Upper lobe of left lung (tissue), 6 donors: ENCODE measurements around the gene CNOT4. TPM values are rescaled to one million over a fixed set of nuclear protein-coding genes. Genes with fewer than 3 reads are reported as not detected.

ENCODE experiments used
- ATAC-seq, 2 donors: fragments of 200-7000 bp; cut with Tn5 transposase; one replicate each; pipeline ENCODE4 v1.9.1; 2022; ENCODE audit warnings: mild to moderate bottlenecking in 2 of 2, moderate library complexity in 2 of 2; ENCODE audit not compliant: low FRiP score in 2 of 2
- DNase-seq, 2 donors: peaks; one replicate each; pipeline ENCODE4 v3.0.0-alpha.2; 2019 to 2020
- H3K27ac ChIP-seq, 4 donors: fragments of 200-600 bp; sonication (generic); one replicate each; pipeline ENCODE4 v1.5.1; 2016 to 2019
- H3K27me3 ChIP-seq, 4 donors: fragments of 200-600 bp; sonication (generic); one replicate each; pipeline ENCODE4 v1.5.1; 2017 to 2019
- H3K36me3 ChIP-seq, 4 donors: fragments of 200-600 bp; sonication (generic); one replicate each; pipeline ENCODE4 v1.5.1; 2016 to 2019
- H3K4me1 ChIP-seq, 4 donors: fragments of 200-600 bp; sonication (generic); one replicate each; pipeline ENCODE4 v1.5.1; 2018 to 2019
- H3K4me3 ChIP-seq, 4 donors: fragments of 200-600 bp; sonication (generic); one replicate each; pipeline ENCODE4 v1.5.1; 2017 to 2019; ENCODE audit warnings: mild to moderate bottlenecking in 2 of 4, moderate library complexity in 1 of 4
- H3K9me3 ChIP-seq, 4 donors: fragments of 200-600 bp; sonication (generic); one replicate each; pipeline ENCODE4 v1.5.1; 2018 to 2019
- CTCF ChIP-seq, 6 experiments: fragments of 450-650 bp in 4 of 6; fragments of 200-600 bp in 2 of 6; sonication (generic) in 2 of 6; IDR thresholded peaks; one replicate each; pipeline ENCODE4 v1.5.1; 2016 to 2019; ENCODE audit warnings: antibody characterized with exemption in 6 of 6
- EP300 ChIP-seq, 4 donors: sonication (generic); formaldehyde crosslinking; IDR thresholded peaks; one replicate each; pipeline ENCODE4 v1.5.1; 2017; ENCODE audit warnings: antibody characterized with exemption in 4 of 4, control low read depth in 2 of 4
- POLR2A ChIP-seq, 4 donors: fragments of 450-650 bp; IDR thresholded peaks; one replicate each; pipeline ENCODE4 v1.5.1; 2016 to 2017; ENCODE audit warnings: antibody characterized with exemption in 4 of 4, mild to moderate bottlenecking in 2 of 4
- POLR2AphosphoS5 ChIP-seq, 2 donors: sonication (generic); formaldehyde crosslinking; IDR thresholded peaks; one replicate each; pipeline ENCODE4 v1.5.1; 2017; ENCODE audit warnings: antibody characterized with exemption in 2 of 2
- WGBS, 2 donors: methylation state at CpG; one replicate each; pipeline ENCODE4 v1.1.5; 2017 to 2018; 5-methylcytosine and 5-hydroxymethylcytosine counted together
- total RNA-seq, 6 donors: library from RNA; depleted of rRNA in 4 of 6; stranded (reverse); fragments of >200 nt in 4 of 6; gene quantifications; one replicate each; pipeline versions ENCODE4 v1.1.0 to v1.2.1, GENCODE V29; 2016 to 2021
- donor health status: DM: no; HTN: no; CAD: no; lungs with moderate emphysema.
- donor health status: DM: no; HTN: yes; CAD: no; lungs with severe emphysema.

Gene CNOT4
- total RNA-seq, 6 donors from 2014 or later: 12.1 to 25.7 (median 19.5) TPM

DNA sequence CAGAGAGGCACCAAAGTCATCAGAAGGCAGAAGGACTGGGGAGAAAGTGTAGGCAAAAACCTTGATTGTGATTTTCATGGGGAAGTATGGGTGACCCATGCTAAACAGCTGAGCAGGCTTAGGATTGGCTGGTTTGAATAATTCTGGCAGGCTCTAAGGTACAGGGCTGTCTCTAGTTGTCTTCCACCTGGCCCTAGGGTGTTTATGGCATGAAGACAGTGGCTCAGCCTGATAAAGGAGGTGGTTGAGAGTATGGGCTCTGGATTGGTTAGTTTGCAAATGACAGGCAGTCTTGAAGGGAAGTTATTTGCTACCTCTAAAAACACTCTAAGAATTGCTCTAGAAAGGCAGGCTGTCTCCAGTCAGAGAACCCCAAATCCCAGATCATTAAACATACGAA, 176.0 kb downstream of the CNOT4 start:
- Histone ChIP-seq H3K9me3 (no peaks in the 10 kb centered on the region), H3K4me3 (no peak overlapping the region), H3K4me1 (no peaks in the 10 kb centered on the region), H3K36me3 (no peaks in the 10 kb centered on the region), H3K27me3 (no peaks in the 10 kb centered on the region), H3K27ac (no peak overlapping the region)
- WGBS, 2 donors: 89 to 95% methylated on average over 1 of the region's 1 CpG
- TF ChIP-seq POLR2AphosphoS5 (IDR thresholded peaks at IDR 0.05) (no peak), POLR2A (IDR thresholded peaks at IDR 0.05) (no peak), EP300 (IDR thresholded peaks at IDR 0.05) (no peak), CTCF (IDR thresholded peaks at IDR 0.05) (no peak)
- ATAC-seq (no peak), DNase-seq (no peak)

GRCh38 chr7:135333200-135333599, 176.7 kb downstream of the CNOT4 start:
- H3K27ac ChIP-seq: no peak overlapping the region
- H3K9me3 ChIP-seq: no peaks in the 10 kb centered on the region
- no peaks in the 10 kb centered on the region for H3K27me3 ChIP-seq
- ATAC-seq (no peak), DNase-seq (no peak)
- TF ChIP-seq POLR2AphosphoS5 (IDR thresholded peaks at IDR 0.05) (no peak), CTCF (IDR thresholded peaks at IDR 0.05) (no peak), POLR2A (IDR thresholded peaks at IDR 0.05) (no peak), EP300 (IDR thresholded peaks at IDR 0.05) (no peak)
- H3K4me3 ChIP-seq: no peak overlapping the region
- H3K4me1 ChIP-seq: no peaks in the 10 kb centered on the region
- 100% methylated on average over 1 of the region's 1 CpG; no CpG with 5 or more reads in 1 of the 2 donors for WGBS, 2 donors
- no peaks in the 10 kb centered on the region for H3K36me3 ChIP-seq

DNA sequence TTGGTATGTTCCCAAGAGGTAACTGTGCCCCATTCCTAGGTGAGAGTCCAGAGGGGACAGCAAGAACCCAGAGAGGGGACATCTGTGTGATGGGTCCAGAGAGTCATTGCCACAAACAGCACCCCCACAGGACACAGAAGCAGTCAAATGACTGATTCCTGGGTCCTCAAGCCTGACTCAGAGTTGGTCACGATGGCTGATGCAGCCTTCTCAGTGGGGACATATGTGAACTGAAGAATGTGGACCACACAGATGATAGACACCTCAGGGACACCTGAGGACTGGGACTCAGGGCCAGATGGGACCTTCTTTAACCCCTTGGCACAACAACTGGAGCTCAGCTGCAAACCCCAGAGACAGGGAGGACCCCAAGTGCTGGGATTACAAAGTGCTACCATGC, 179.8 kb downstream of the CNOT4 start:
- H3K27ac ChIP-seq: no peak overlapping the region
- ATAC-seq (no peak), DNase-seq (no peak)
- no peaks in the 10 kb centered on the region for H3K36me3 ChIP-seq
- no peaks in the 10 kb centered on the region for H3K27me3 ChIP-seq
- H3K4me1 ChIP-seq: no peaks in the 10 kb centered on the region
- no peak overlapping the region for H3K4me3 ChIP-seq
- TF ChIP-seq POLR2A (IDR thresholded peaks at IDR 0.05) (no peak), CTCF (IDR thresholded peaks at IDR 0.05) (no peak), POLR2AphosphoS5 (IDR thresholded peaks at IDR 0.05) (no peak), EP300 (IDR thresholded peaks at IDR 0.05) (no peak)
- WGBS, 2 donors: 88 to 100% methylated on average over 1 of the region's 1 CpG
- H3K9me3 ChIP-seq: no peaks in the 10 kb centered on the region

DNA sequence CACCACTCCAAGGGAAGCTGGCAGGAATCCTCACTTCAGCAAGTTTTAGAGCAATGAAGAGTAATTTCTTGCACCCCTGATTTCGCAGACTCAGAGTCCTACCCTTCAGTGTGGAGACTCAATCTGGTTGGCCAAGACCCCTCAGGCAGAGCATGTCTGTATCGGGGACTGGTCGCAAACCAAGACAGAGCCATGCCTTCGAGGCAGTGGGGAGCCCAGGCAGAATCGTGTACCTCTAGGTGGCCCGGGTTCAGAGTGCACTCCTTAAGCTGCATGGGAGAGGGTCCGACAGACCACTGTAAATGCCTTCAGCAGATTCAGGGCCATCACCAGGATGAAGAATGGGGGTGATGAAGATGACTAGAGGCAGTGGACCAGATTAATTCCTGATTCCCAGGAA, 181.4 kb downstream of the CNOT4 start:
- no peak overlapping the region for H3K4me3 ChIP-seq
- TF ChIP-seq CTCF (IDR thresholded peaks at IDR 0.05) (no peak), EP300 (IDR thresholded peaks at IDR 0.05) (no peak), POLR2A (IDR thresholded peaks at IDR 0.05) (no peak), POLR2AphosphoS5 (IDR thresholded peaks at IDR 0.05) (no peak)
- H3K27me3 ChIP-seq: no peaks in the 10 kb centered on the region
- 90 to 93% methylated on average over 7 of the region's 7 CpGs for WGBS, 2 donors
- no peaks in the 10 kb centered on the region for H3K4me1 ChIP-seq
- no peaks in the 10 kb centered on the region for H3K36me3 ChIP-seq
- no peak overlapping the region for H3K27ac ChIP-seq
- ATAC-seq (no peak), DNase-seq (no peak)
- H3K9me3 ChIP-seq: no peaks in the 10 kb centered on the region

DNA sequence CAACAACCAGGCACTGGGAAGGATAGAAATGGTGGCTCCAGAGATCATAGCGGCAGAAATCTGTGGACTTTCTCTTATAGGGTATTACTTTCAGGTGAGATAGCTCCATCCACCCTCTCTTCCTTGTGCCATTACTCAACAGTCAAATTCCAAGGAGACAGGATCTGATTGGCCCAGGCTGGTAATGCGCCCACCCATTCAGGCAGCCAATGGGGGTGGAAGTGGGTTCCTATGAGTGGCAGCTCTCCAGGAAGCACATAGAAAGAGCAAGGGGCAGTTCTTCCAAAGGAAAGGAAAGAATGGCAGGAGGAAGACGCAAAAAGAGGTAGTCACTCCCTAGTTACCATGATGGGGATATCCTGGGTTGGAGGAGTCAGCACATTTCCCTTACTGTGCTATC, 181.8 kb downstream of the CNOT4 start:
- H3K9me3 ChIP-seq: no peaks in the 10 kb centered on the region
- H3K36me3 ChIP-seq: no peaks in the 10 kb centered on the region
- DNase-seq: no peak
- H3K27me3 ChIP-seq: no peaks in the 10 kb centered on the region
- 91 to 94% methylated on average over 3 of the region's 3 CpGs for WGBS, 2 donors
- H3K27ac ChIP-seq: no peak overlapping the region
- H3K4me3 ChIP-seq: no peak overlapping the region
- H3K4me1 ChIP-seq: no peaks in the 10 kb centered on the region
- TF ChIP-seq EP300 (IDR thresholded peaks at IDR 0.05) (no peak), POLR2A (IDR thresholded peaks at IDR 0.05) (no peak), POLR2AphosphoS5 (IDR thresholded peaks at IDR 0.05) (no peak), CTCF (IDR thresholded peaks at IDR 0.05) (no peak)
- ATAC-seq: no peak
